ENCODE data around the gene KCNJ15.

DNA sequence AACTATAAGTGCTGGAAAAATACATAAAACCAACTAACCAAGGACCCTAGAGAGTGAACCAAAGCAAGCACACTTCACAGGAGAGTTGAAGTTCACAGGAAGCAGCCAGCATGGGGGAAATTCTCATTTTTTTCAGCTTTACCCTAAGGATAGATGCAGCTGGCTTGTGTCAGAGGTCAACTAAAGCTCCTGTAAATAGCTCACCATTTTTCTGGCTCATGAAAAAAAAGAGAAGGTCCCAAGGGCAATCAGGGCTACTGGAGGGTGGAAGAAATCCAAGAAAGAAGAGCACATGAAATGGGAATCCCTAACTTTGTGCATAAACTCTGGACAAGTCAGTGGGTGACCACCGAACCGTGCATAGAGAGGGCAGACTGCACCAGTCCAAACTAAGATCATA, 58.3 kb downstream of the KCNJ15 start:
- TF ChIP-seq, protein P1, sequence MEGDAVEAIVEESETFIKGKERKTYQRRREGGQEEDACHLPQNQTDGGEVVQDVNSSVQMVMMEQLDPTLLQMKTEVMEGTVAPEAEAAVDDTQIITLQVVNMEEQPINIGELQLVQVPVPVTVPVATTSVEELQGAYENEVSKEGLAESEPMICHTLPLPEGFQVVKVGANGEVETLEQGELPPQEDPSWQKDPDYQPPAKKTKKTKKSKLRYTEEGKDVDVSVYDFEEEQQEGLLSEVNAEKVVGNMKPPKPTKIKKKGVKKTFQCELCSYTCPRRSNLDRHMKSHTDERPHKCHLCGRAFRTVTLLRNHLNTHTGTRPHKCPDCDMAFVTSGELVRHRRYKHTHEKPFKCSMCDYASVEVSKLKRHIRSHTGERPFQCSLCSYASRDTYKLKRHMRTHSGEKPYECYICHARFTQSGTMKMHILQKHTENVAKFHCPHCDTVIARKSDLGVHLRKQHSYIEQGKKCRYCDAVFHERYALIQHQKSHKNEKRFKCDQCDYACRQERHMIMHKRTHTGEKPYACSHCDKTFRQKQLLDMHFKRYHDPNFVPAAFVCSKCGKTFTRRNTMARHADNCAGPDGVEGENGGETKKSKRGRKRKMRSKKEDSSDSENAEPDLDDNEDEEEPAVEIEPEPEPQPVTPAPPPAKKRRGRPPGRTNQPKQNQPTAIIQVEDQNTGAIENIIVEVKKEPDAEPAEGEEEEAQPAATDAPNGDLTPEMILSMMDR (IDR thresholded peaks at IDR 0.05): no peak
- TF ChIP-seq POLR2A (IDR thresholded peaks at IDR 0.05): no peak

Measured in body of pancreas (tissue), 4 donors.